SU-DHL-6 (cell line): ENCODE results near the gene LTBP2.
A peak's percentile ranks its signal among the peaks of the same experiment; 100 is the strongest.

Source experiments
- H2AFZ ChIP-seq: fragments of 200-600 bp; sonication (generic); 2 replicates; pipeline ENCODE4 v1.6.1; 2014; ENCODE audit warnings: low read depth, mild to moderate bottlenecking, moderate library complexity, mixed read lengths, antibody characterized with exemption, low read length; ENCODE audit not compliant: severe bottlenecking
- H3F3A ChIP-seq: fragments of 200-600 bp; shearing (Covaris generic); 2 replicates; pipeline ENCODE4 v1.6.0; 2016; ENCODE audit warnings: antibody characterized with exemption, mild to moderate bottlenecking; ENCODE audit not compliant: insufficient read depth
- H3K27ac ChIP-seq: fragments of 200-600 bp; sonication (generic); 2 replicates; pipeline ENCODE4 v1.5.1; 2016; ENCODE audit warnings: low read depth, mild to moderate bottlenecking, low read length, moderate library complexity, mixed read lengths
- H3K27me3 ChIP-seq: fragments of 200-600 bp; sonication (generic), shearing (Covaris generic); 2 replicates; pipeline ENCODE4 v1.6.0; 2014; ENCODE audit warnings: mild to moderate bottlenecking, low read length
- H3K36me3 ChIP-seq: fragments of 200-600 bp; sonication (generic); 2 replicates; pipeline ENCODE4 v1.6.1; 2014; ENCODE audit warnings: mild to moderate bottlenecking, low read length, mixed read lengths
- H3K4me2 ChIP-seq: fragments of 300-600, 200-600 bp; shearing (Covaris generic), sonication (generic); 2 replicates; pipeline ENCODE4 v1.6.0; 2014; ENCODE audit warnings: low read length, low read depth, mild to moderate bottlenecking; ENCODE audit not compliant: poor library complexity, severe bottlenecking
- H3K4me3 ChIP-seq: fragments of 200-600 bp; sonication (generic); 2 replicates; pipeline ENCODE4 v1.5.1; 2014; ENCODE audit warnings: antibody characterized with exemption, low read length, mild to moderate bottlenecking, mixed read lengths; ENCODE audit not compliant: insufficient read depth, poor library complexity, severe bottlenecking
- H3K79me2 ChIP-seq: fragments of 200-600 bp; sonication (generic); 2 replicates; pipeline ENCODE4 v1.6.1; 2014; ENCODE audit warnings: mild to moderate bottlenecking, low read length, moderate library complexity; ENCODE audit not compliant: insufficient read depth
- H3K9ac ChIP-seq: fragments of 200-600 bp; sonication (generic); 2 replicates; pipeline ENCODE4 v1.7.0; 2014; ENCODE audit warnings: mild to moderate bottlenecking, low read length
- H3K9me2 ChIP-seq: fragments of 200-600 bp; sonication (generic); replicated peaks from 2 replicates; pipeline ENCODE4 v1.6.1; 2014; ENCODE audit warnings: low read length; ENCODE audit not compliant: insufficient read depth
- H3K9me3 ChIP-seq: fragments of 200-600 bp; sonication (generic); 2 replicates; pipeline ENCODE4 v1.6.1; 2014; ENCODE audit warnings: low read length, mixed read lengths; ENCODE audit not compliant: insufficient read depth
- H4K20me1 ChIP-seq: fragments of 200-600 bp; sonication (generic); 2 replicates; pipeline ENCODE4 v1.6.1; 2014; ENCODE audit warnings: low read depth, mild to moderate bottlenecking, antibody characterized with exemption, low read length, moderate library complexity, mixed read lengths
- EZH2phosphoT487 ChIP-seq: fragments of 200-600 bp; sonication (generic), shearing (Covaris generic); conservative IDR thresholded peaks from 2 replicates; pipeline ENCODE4 v1.6.1; 2018; ENCODE audit warnings: mild to moderate bottlenecking, antibody characterized with exemption, low read length, moderate library complexity, mixed read lengths
- TF ChIP-seq, protein P1 (sequence below): fragments of 200-600 bp; sonication (generic); IDR thresholded peaks from one replicate; pipeline ENCODE4 v1.5.1; 2017; ENCODE audit warnings: antibody characterized with exemption, mild to moderate bottlenecking, low read length, moderate library complexity; ENCODE audit not compliant: insufficient read depth, poor library complexity, severe bottlenecking

LTBP2 gene

DNA sequence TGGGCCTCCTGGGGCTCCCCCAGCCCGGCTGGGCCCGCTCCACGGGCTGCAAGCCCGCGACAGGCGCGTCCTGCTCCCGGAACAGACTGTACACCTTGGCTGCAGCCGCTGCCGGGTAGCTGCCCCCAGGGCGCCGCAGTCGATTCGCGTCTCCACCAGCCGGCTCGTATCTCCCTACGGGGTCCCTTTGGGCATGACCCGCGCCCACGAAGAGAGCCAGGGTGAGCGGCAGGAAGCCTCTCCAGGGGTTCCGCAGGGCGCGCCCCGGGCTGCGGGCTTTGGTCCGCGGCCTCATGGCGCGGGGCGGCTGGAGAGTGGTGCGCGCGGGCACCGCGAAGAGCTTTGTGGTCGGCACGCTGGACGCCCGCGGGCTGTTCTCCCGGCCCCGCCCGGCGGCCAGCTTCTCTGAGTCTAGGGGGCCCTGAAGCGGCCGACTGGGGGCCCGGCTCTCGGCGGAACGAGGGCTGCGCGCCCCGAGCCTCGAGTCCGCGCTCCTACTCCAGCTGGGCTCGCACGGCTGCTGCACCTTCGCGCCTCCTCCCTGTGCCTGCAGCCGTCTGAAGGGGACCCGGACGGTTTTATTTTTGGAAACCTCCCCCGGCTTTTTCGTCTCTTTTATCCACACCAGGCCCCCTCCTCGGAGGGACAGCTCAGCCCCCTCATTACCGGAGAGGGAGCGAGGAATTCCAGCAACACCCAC lies at the start of gene LTBP2:
Gene LTBP2 (minus strand): TSS at position 588 of the 700 bp plus-strand sequence. CDS start 293 bp downstream, at position 295.
- no peaks in the 10 kb centered on the region for H3K79me2 ChIP-seq
- H3K4me3 ChIP-seq: peak within 1 kb of the TSS; percentile 28
- no peaks in the 10 kb centered on the region for H3K9me3 ChIP-seq
- no peaks in the 10 kb centered on the region for H3F3A ChIP-seq
- TF ChIP-seq, protein P1, sequence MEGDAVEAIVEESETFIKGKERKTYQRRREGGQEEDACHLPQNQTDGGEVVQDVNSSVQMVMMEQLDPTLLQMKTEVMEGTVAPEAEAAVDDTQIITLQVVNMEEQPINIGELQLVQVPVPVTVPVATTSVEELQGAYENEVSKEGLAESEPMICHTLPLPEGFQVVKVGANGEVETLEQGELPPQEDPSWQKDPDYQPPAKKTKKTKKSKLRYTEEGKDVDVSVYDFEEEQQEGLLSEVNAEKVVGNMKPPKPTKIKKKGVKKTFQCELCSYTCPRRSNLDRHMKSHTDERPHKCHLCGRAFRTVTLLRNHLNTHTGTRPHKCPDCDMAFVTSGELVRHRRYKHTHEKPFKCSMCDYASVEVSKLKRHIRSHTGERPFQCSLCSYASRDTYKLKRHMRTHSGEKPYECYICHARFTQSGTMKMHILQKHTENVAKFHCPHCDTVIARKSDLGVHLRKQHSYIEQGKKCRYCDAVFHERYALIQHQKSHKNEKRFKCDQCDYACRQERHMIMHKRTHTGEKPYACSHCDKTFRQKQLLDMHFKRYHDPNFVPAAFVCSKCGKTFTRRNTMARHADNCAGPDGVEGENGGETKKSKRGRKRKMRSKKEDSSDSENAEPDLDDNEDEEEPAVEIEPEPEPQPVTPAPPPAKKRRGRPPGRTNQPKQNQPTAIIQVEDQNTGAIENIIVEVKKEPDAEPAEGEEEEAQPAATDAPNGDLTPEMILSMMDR: no peak
- no peak for TF ChIP-seq EZH2phosphoT487
- H3K36me3 ChIP-seq: no peaks in the 10 kb centered on the region
- H3K27me3 ChIP-seq: no peaks in the 10 kb centered on the region
- peak within 1 kb of the TSS; percentile 72 for H2AFZ ChIP-seq
- peak within 1 kb of the TSS; percentile 28; the same call in 1 of the 2 replicates for H3K9ac ChIP-seq
- no peaks in the 10 kb centered on the region for H3K9me2 ChIP-seq
- H4K20me1 ChIP-seq: no peaks in the 10 kb centered on the region
- peak within 1 kb of the TSS; percentile 42 for H3K4me2 ChIP-seq
- no peak within 1 kb of the TSS for H3K27ac ChIP-seq

DNA sequence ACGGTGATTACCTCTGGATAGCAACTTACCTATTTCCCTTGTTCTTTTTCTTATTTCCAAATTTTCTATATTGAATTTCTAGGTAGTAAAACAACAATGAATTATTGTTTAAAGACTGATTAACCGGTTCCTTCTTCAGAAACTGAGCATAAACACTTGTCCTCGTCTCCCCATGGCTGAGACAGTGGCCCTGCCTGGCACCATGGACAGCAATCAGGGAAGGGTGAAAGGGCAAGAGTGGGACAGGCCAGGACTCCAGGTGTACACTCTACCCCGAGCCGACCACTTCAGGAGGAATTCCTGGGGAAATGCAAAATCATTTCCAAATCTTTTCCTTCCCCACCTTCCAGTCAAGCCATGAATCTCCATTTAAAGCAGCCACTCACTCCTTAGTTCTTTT lies 48.8 kb upstream of the LTBP2 start:
- Histone ChIP-seq H3K27me3 (no peaks in the 10 kb centered on the region), H2AFZ (no peak overlapping the region), H3K9me2 (no peaks in the 10 kb centered on the region), H3K9me3 (no peaks in the 10 kb centered on the region), H3K9ac (no peak overlapping the region), H3K79me2 (no peaks in the 10 kb centered on the region), H3F3A (no peaks in the 10 kb centered on the region), H3K36me3 (0 out of 2 replicates have a peak, but pooled peaks cover 2% of the 10 kb centered on the region), H3K4me3 (no peak overlapping the region), H3K27ac (no peak overlapping the region), H3K4me2 (no peak overlapping the region), H4K20me1 (no peaks in the 10 kb centered on the region)
- TF ChIP-seq, protein P1: no peak
- TF ChIP-seq EZH2phosphoT487: no peak

DNA sequence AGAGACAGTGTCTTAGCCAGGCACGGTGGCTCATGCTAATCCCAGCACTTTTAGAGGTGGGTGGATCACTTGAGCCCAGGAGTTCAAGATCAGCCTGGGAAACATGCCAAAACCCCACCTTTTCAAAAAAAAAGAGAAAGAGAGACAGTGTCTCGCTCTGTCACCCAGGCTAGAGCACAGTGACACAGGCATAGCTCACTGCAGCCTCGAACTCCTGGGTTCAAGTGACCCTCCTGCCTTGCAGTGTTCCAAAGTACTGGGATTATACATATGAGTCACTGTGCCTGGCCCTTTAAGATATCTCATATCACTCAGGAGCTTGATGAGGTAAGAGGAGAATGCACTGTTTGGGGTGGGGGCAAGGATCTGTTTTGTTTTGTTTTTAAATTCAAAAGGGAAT lies 48.1 kb upstream of the LTBP2 start:
- H3K36me3 ChIP-seq: 0 out of 2 replicates have a peak, but pooled peaks cover 2% of the 10 kb centered on the region

More for the DNA sequence above, 48.1 kb upstream of the LTBP2 start:
- no peak overlapping the region for H2AFZ ChIP-seq
- no peak overlapping the region for H3K27ac ChIP-seq
- H3K4me3 ChIP-seq: no peak overlapping the region
- H3F3A ChIP-seq: no peaks in the 10 kb centered on the region
- no peaks in the 10 kb centered on the region for H3K27me3 ChIP-seq
- no peak overlapping the region for H3K9ac ChIP-seq
- no peak overlapping the region for H3K4me2 ChIP-seq
- H4K20me1 ChIP-seq: no peaks in the 10 kb centered on the region
- H3K9me2 ChIP-seq: no peaks in the 10 kb centered on the region
- no peak for TF ChIP-seq EZH2phosphoT487
- TF ChIP-seq, protein P1: no peak
- H3K9me3 ChIP-seq: no peaks in the 10 kb centered on the region
- no peaks in the 10 kb centered on the region for H3K79me2 ChIP-seq
